Occipital lobe (tissue), 2 donors: ENCODE results near the gene ITGB1. TPM values are rescaled to one million over a fixed set of nuclear protein-coding genes. Genes with fewer than 3 reads are reported as not detected.
"Not testable (repeated sequence)": the region's sequence is repeated elsewhere in the genome, so short reads cannot be mapped to it uniquely, and the experiment has no call there.

Experiments used
- DNase-seq: peaks from one replicate; lab custom pipeline; 2025; lab: John Stamatoyannopoulos, UW
- total RNA-seq: library from RNA; depleted of rRNA; stranded (reverse); fragments of >200 nt; gene quantifications from one replicate; pipeline ENCODE4 v1.2.3, GENCODE V29; 2014

The ITGB1 gene
- total RNA-seq, 1 donor from 2014 or later, result 102 TPM

DNA sequence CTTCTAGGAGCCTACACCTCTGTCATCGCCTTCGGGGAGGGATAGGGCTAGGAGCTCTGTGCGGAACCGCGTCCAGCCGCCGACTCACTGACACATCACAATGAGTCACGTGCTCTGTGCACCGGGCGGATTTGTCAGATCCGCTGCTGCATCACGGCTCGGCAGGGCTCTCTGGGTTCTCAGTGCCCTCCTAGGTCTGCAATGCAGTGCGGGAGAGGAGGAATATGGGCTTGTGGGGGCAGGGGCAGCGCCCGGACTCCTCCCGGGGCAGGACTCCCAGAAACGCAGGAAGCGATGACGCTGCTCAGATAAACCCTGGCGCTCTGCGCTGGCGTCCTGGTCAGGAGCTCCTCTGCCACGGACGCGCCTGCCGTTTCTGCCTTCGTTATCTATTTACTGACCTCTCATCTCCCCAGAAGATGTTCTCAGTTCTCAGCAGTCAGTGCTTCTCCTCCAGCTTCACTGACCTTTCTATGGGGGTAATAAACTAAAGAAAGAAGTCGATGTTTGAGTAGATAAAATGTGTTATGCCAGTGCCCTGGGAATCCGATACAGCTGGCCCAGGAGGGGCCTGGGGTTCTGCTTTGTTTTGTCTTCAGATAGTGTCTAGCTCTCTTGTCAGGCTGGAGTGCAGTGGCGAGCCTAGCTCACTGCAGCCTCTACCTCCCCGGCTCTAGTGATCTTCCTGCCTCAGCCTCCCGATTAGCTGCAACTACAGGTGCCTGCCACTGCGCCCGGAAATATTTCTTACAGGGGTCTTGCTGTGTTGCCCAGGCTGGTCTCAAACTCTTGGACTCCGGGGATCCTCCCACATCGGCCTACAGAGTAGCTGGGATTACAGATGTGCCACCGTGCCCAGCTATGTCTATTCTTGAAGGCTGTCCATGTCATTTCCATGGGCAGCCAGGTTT, 22.8 kb upstream of the ITGB1 start:
- peak; percentile 90 for DNase-seq

DNA sequence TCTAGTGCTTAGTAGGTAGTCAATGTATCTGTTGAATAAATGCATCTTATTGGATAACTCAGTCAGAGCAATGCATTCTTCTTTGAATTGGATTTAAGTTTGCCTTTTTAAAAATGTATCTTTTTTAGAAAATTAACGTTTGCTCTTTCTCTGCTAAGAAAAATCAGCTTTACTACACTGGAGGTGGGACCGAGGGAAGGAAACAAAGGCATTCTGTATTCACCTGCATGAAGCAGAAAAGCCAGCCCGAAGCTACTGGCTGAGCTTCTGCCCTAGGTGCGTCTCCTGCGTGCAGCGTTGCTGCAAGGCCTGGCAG, 22.2 kb upstream of the ITGB1 start:
- no peak for DNase-seq

GRCh38 chr10:32979719-32980118, 21.7 kb upstream of the ITGB1 start:
- not testable (repeated sequence) for DNase-seq

DNA sequence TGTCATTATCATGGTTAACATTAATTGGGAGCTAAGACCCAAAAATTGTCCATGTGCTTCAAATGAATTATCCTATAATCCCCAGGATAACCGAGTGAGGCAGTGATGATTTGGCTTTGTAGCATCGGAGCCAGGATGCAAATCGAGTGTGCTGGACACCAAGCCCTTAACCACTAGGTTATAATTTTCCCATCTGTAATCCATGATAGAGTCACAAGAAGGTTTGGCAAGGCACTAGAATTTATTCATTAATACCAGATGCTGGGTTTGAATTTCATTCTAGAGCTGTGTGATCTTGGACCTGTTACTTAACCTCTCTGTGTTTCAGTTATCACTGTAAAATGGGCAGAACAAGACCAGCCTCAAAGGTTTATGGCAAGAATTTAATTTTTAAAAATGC, 21.0 kb upstream of the ITGB1 start:
- no peak for DNase-seq

DNA sequence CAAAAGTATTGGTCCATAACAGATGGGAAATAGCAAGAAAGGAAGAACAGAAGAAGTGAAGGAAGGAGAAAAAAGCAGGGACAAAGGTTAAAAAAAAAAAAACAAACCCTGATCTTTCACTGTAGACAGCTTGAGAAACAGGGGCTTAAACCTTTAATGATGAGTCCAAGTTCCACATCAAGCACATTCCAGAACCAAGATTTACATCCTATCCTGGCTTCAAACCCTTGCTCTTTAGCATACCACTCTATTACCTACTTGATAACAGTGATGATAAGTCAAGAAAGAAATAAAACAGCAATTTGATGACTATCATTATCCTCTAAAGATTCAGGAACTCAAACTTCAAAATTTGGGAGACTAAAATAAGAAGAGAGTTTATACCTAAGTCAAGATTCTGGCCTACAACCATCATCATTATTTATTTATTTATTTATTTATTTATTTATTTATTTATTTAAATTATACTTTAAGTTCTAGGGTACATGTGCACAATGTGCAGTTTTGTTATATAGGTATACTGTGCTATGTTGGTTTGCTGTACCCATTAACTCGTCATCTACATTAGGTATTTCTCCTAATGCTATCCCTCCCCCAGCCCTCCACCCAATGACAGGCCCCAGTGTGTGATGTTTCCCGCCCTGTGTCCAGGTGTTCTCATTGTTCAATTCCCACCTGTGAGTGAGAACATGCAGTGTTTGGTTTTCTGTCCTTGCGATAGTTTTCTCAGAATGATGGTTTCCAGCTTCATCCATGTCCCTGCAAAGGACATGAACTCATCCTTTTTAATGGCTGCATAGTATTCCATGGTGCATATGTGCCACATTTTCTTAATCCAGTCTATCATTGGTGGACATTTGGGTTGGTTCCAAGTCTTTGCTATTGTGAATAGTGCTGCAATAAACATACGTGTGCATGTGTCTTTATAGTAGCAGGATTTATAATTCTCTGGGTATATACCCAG, 20.1 kb upstream of the ITGB1 start:
- DNase-seq, result not testable (repeated sequence)

GRCh38 chr10:32976338-32976737, 18.3 kb upstream of the ITGB1 start:
- DNase-seq, result no peak

- DNase-seq, result no peak
These were observed 14.9 kb upstream of the ITGB1 start for GRCh38 chr10:32972929-32973328.

GRCh38 chr10:32972460-32972859, 14.4 kb upstream of the ITGB1 start:
- no peak for DNase-seq

GRCh38 chr10:32971536-32972091, 13.6 kb upstream of the ITGB1 start:
- no peak for DNase-seq

GRCh38 chr10:32970910-32971309, 12.9 kb upstream of the ITGB1 start:
- DNase-seq, result no peak

DNA sequence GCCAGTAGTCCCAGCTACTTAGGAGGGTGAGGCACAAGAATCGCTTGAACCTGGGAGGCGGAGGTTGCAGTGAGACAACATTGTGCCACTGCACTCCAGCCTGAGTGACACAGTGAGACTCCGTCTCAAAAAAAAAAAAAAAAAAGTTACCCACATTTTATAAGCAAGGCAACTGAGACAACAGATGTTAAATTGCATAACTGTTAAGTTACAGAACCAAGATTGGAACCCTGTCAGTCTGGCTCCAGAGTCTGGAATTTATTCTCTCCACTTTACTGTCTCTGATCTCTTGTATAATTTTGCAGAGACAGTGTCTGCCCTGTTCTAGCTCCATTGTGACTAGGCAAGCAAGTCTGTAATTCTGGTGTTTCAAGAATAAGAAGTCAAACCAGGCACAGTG, 6.2 kb upstream of the ITGB1 start:
- DNase-seq, result no peak

DNA sequence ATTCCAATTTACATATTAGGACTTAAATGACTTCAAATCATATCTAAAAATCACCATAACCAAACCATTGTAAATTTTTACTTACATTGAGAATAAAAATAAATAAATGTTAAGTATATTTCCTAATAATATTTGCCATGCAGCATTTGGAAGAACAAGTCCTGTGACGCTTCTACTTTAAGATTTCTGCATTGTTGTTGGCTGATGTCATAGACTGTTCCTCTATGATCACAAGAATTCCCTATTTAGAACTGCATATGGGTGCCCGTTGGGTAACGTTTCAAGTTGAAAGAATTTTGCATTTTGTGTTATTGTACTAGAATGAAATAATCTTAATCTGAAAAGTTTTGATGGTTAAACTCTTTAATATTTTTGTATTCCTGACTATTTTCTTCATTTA, 5.1 kb upstream of the ITGB1 start:
- no peak for DNase-seq

DNA sequence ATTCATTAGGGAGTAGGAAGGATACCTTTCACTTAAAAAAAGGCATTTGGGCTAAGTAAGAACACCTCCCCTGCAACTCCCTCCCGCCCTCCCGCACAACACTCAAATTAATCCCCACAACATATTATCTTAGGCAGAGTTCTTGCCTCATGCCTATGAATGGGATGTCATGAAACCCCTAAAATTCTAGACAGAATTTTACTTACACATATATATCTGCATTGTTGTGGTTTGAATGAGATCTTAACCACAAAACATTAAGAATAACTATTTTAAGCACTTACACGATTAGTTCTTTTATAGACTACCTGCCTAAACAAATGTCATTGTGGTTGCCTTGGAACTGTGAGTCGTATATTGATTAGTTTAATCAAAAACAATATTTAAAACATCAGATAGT, 4.5 kb upstream of the ITGB1 start:
- no peak for DNase-seq

DNA sequence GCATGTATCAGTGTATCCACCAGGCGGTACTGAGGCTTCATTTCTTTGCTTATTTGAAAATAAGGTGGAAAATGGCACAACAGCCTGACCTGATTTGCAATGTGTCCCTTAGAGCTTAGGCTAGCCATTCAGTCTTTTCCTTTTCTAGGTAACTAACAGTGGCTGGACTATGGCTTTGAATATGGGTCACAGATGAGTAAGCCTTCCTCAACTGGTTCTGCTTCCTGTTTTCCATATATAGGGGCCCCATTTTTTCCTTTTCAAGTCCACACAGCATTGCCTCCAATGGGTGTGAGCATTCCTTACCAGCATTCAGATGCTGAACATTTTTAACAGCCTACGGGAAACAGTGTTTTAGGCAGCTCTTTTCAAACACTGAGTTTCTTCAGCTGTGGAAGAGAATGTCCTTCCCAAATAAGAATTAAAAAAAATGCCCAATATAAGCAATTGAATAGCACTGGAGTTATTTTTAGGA, 3.9 kb upstream of the ITGB1 start:
- no peak for DNase-seq

- DNase-seq, result no peak
These were observed 3.4 kb upstream of the ITGB1 start for GRCh38 chr10:32961343-32961894.

GRCh38 chr10:32960022-32960421, 2.0 kb upstream of the ITGB1 start:
- DNase-seq, result no peak

- DNase-seq, result no peak
These were observed 1.2 kb upstream of the ITGB1 start for GRCh38 chr10:32959006-32959920.

DNA sequence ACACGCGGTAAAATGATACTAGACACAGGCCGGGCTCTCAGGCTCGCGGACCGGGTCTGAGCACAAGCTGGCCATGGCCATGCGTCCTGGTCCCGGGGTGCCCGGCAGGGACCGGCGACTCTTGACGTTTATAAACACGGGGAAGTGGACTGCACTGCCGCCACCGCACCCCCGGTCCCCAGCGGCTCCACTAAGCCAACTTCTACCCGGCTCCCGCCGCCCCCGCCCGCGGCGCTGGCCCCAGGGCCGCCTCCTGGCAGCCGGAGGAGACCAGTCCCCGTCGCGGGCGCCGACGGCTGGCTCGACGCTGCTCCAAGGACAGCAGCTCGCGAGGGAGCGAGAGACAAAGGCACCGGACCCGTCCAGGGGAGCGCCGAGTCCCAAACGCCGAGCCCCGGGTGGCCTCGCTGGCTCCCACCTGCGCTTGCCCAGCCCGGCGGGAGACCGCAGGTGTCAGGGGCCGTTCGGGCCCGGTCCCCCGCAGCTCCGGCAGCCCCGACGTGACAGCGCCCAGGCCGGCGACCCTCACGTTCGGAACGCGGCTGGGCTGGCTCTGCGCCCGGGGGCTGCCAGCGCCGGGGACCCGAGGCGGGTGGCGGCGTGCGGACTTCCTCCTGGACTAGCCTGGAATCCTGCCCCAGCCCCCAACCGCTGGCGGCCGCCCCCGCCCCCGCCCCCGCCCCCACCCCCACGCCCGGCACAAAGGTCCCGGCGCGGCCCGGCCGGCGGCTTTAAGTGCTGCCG, 517 bp downstream of the ITGB1 start:
- peak; percentile 31 for DNase-seq

GRCh38 chr10:32956365-32957197, 1.4 kb downstream of the ITGB1 start:
- no peak for DNase-seq
